SK-N-SH (cell line): ENCODE results near the gene CYP26C1. TPM values are rescaled to one million over a fixed set of nuclear protein-coding genes. Genes with fewer than 3 reads are reported as not detected.

Experiments used
- CTCF ChIA-PET: fragments of 300-600, 350-600 bp; formaldehyde crosslinking; extraction: SDS; loops from one replicate; lab custom pipeline; 2021; lab: Yijun Ruan, JAX
- POLR2A ChIA-PET: fragments of 350-600 bp; sonication (Branson Sonifier 250); formaldehyde crosslinking; extraction: SDS; loops from one replicate; lab custom pipeline; 2020; ENCODE audit warnings: antibody characterized with exemption, inconsistent platforms; lab: Yijun Ruan, JAX
- DNase-seq: peaks from one replicate; pipeline ENCODE4 v3.0.0; 2012
- H2AFZ ChIP-seq: fragments of 200-600 bp; sonication (generic); 2 replicates; pipeline ENCODE4 v1.8.1; 2016; ENCODE audit warnings: antibody characterized with exemption, mild to moderate bottlenecking, low read depth
- H3F3A ChIP-seq: fragments of 200-600 bp; sonication (generic); replicated peaks from 2 replicates; pipeline ENCODE3; 2016; ENCODE audit warnings: antibody characterized with exemption, mild to moderate bottlenecking; ENCODE audit not compliant: insufficient read depth
- H3K27ac ChIP-seq, 2 experiments: fragments of 200-500 bp in 1 of 2; fragments of 200-600 bp in 1 of 2; sonication (Bioruptor generic) in 1 of 2; sonication (generic), shearing (Covaris generic) in 1 of 2; 2 replicates each; pipeline versions ENCODE4 v1.5.1 to v1.6.1; 2014 to 2016; ENCODE audit warnings: low read depth in 2 of 2, inconsistent platforms in 1 of 2, low read length in 1 of 2, mild to moderate bottlenecking in 1 of 2, mixed read lengths in 1 of 2
- H3K27me3 ChIP-seq: fragments of 200-600 bp; sonication (generic), shearing (Covaris generic); 2 replicates; pipeline ENCODE4 v1.6.1; 2016; ENCODE audit warnings: mixed run types; ENCODE audit not compliant: insufficient read depth
- H3K36me3 ChIP-seq, 2 experiments: fragments of 200-500 bp in 1 of 2; fragments of 200-600 bp in 1 of 2; sonication (Bioruptor generic) in 1 of 2; sonication (generic) in 1 of 2; replicated peaks in 1 of 2; 2 replicates each; pipeline versions ENCODE3 to v1.5.1; 2014 to 2016; ENCODE audit warnings: low read length in 1 of 2, mild to moderate bottlenecking in 1 of 2; ENCODE audit not compliant: insufficient read depth in 2 of 2, control insufficient read depth in 1 of 2
- H3K4me1 ChIP-seq, 2 experiments: fragments of 200-500 bp in 1 of 2; fragments of 200-600 bp in 1 of 2; sonication (Bioruptor generic) in 1 of 2; sonication (generic), shearing (Covaris generic) in 1 of 2; 2 replicates each; pipeline versions ENCODE4 v1.5.1 to v1.6.1; 2014 to 2016; ENCODE audit warnings: low read depth in 1 of 2, low read length in 1 of 2, mixed run types in 1 of 2; ENCODE audit not compliant: insufficient read depth in 2 of 2, control insufficient read depth in 1 of 2
- H3K4me2 ChIP-seq: fragments of 200-600 bp; sonication (generic), shearing (Covaris generic); 2 replicates; pipeline ENCODE4 v1.6.1; 2017; ENCODE audit warnings: mixed run types
- H3K4me3 ChIP-seq, 2 experiments: fragments of 200-500 bp in 1 of 2; fragments of 200-600 bp in 1 of 2; sonication (Bioruptor generic) in 1 of 2; sonication (generic), shearing (Covaris generic) in 1 of 2; 2 replicates each; pipeline versions ENCODE4 v1.5.1 to v1.8.1; 2014 to 2016; ENCODE audit warnings: low read depth in 2 of 2, inconsistent platforms in 1 of 2, low read length in 1 of 2, mild to moderate bottlenecking in 1 of 2, mixed read lengths in 1 of 2, moderate library complexity in 1 of 2
- H3K79me2 ChIP-seq: fragments of 200-600 bp; sonication (generic); 2 replicates; pipeline ENCODE4 v1.8.1; 2017; ENCODE audit warnings: mild to moderate bottlenecking; ENCODE audit not compliant: insufficient read depth
- H3K9ac ChIP-seq: fragments of 200-600 bp; sonication (generic); 2 replicates; pipeline ENCODE4 v1.6.1; 2017; ENCODE audit warnings: mixed run types
- H3K9me2 ChIP-seq: fragments of 200-600 bp; sonication (generic); 2 replicates; pipeline ENCODE4 v1.6.1; 2017; ENCODE audit warnings: mixed run types
- H3K9me3 ChIP-seq: fragments of 200-600 bp; sonication (generic); 2 replicates; pipeline ENCODE4 v1.6.1; 2017; ENCODE audit warnings: mixed run types, mild to moderate bottlenecking, moderate library complexity
- H4K20me1 ChIP-seq: fragments of 200-600 bp; sonication (generic); 2 replicates; pipeline ENCODE4 v1.6.1; 2017; ENCODE audit warnings: mild to moderate bottlenecking, mixed run types; ENCODE audit not compliant: insufficient read depth
- EP300 ChIP-seq, 2 experiments: IDR thresholded peaks; 2 replicates each; pipeline versions ENCODE4 v1.4.0 to v1.6.1; 2012; ENCODE audit warnings: borderline replicate concordance in 1 of 2, low read depth in 1 of 2, low read length in 1 of 2
- FOSL2 ChIP-seq: IDR thresholded peaks from 2 replicates; pipeline ENCODE4 v1.4.0; 2012; ENCODE audit warnings: low read depth, mild to moderate bottlenecking, moderate library complexity, borderline replicate concordance
- GATA2 ChIP-seq: sonication (generic); formaldehyde crosslinking; IDR thresholded peaks from 2 replicates; pipeline ENCODE4 v1.5.0; 2020; ENCODE audit warnings: mild to moderate bottlenecking, missing genetic modification reagents
- IRF3 ChIP-seq: fragments of 150-350 bp; IDR thresholded peaks from 2 replicates; pipeline ENCODE4 v1.6.1; 2016; ENCODE audit warnings: mild to moderate bottlenecking, low read depth, low read length
- JUND ChIP-seq: IDR thresholded peaks from 2 replicates; pipeline ENCODE4 v1.4.0; 2012
- MEF2A ChIP-seq: IDR thresholded peaks from 2 replicates; pipeline ENCODE4 v1.4.0; 2012; ENCODE audit warnings: low read depth, borderline replicate concordance
- MXI1 ChIP-seq: IDR thresholded peaks from 2 replicates; pipeline ENCODE4 v1.6.1; 2012; ENCODE audit warnings: mild to moderate bottlenecking, low read depth, low read length, improper control_type of control experiment
- NRF1 ChIP-seq: IDR thresholded peaks from 2 replicates; pipeline ENCODE4 v1.6.1; 2012; ENCODE audit warnings: low read depth, mild to moderate bottlenecking, low read length
- POLR2AphosphoS5 ChIP-seq: IDR thresholded peaks from 2 replicates; pipeline ENCODE4 v1.6.1; 2012; ENCODE audit warnings: low read depth, low read length
- RCOR1 ChIP-seq: fragments of 150-350 bp; IDR thresholded peaks from 2 replicates; pipeline ENCODE4 v1.6.1; 2017; ENCODE audit warnings: antibody characterized with exemption, low read length
- REST ChIP-seq: IDR thresholded peaks from 2 replicates; pipeline ENCODE4 v1.6.1; 2012; ENCODE audit warnings: mild to moderate bottlenecking, low read depth, low read length, moderate library complexity
- SIN3A ChIP-seq: IDR thresholded peaks from 2 replicates; pipeline ENCODE4 v1.6.1; 2012; ENCODE audit warnings: low read depth, mild to moderate bottlenecking, low read length, moderate library complexity, borderline replicate concordance
- USF1 ChIP-seq: IDR thresholded peaks from 2 replicates; pipeline ENCODE4 v1.4.0; 2012; ENCODE audit warnings: low read depth, borderline replicate concordance
- USF2 ChIP-seq: fragments of 150-350 bp; IDR thresholded peaks from 2 replicates; pipeline ENCODE4 v1.6.1; 2017; ENCODE audit warnings: antibody characterized with exemption, low read length, low read depth, borderline replicate concordance
- YY1 ChIP-seq: IDR thresholded peaks from 2 replicates; pipeline ENCODE4 v1.4.0; 2012; ENCODE audit warnings: low read depth, mild to moderate bottlenecking
- ZBTB33 ChIP-seq: IDR thresholded peaks from 2 replicates; pipeline ENCODE4 v1.4.0; 2012; ENCODE audit warnings: low read depth, borderline replicate concordance
- WGBS: methylation state at CpG from one replicate; pipeline ENCODE4 v1.1.6; 2017; ENCODE audit warnings: low lambda C conversion rate; 5-methylcytosine and 5-hydroxymethylcytosine counted together
- polyA plus RNA-seq, 3 experiments: library from polyadenylated mRNA; depleted of rRNA; stranded (reverse); fragments of >200 nt; gene quantifications; 2 replicates each; pipeline ENCODE4 v1.2.3, GENCODE V29; 2012

Gene CYP26C1
- polyA plus RNA-seq, 1 of the 3 experiments (the other 2 are of a cell fraction), result not detected

GRCh38 chr10:93054486-93054885, 6.1 kb upstream of the CYP26C1 start:
- ChIA-PET CTCF (interaction anchor here (1.0 kb wide), 1 partner anchor 26 kb away, joined by 3 read pairs; no protein-coding TSS in a partner anchor), POLR2A (no interaction called here)
- no peak for DNase-seq
- Histone ChIP-seq H2AFZ (no peak overlapping the region), H3F3A (no peaks in the 10 kb centered on the region), H3K4me2 (no peak overlapping the region), H4K20me1 (no peaks in the 10 kb centered on the region), H3K79me2 (no peaks in the 10 kb centered on the region), H3K4me3 (no peak overlapping the region), H3K9me3 (no peaks in the 10 kb centered on the region), H3K9me2 (no peaks in the 10 kb centered on the region), H3K9ac (no peak overlapping the region), H3K27me3 (no peaks in the 10 kb centered on the region), H3K36me3 (no peaks in the 10 kb centered on the region), H3K4me1 (no peaks in the 10 kb centered on the region), H3K27ac (no peak overlapping the region)
- no peak for TF ChIP-seq NRF1
- no peak for TF ChIP-seq ZBTB33
- TF ChIP-seq GATA2, result no peak
- TF ChIP-seq MXI1, result no peak
- no peak for TF ChIP-seq FOSL2
- TF ChIP-seq USF2, result no peak
- no peak for TF ChIP-seq YY1
- TF ChIP-seq SIN3A, result no peak
- no peak for TF ChIP-seq IRF3
- no peak for TF ChIP-seq POLR2AphosphoS5
- TF ChIP-seq RCOR1, result no peak
- TF ChIP-seq MEF2A, result no peak
- no peak for TF ChIP-seq REST
- TF ChIP-seq JUND, result no peak
- no peak for TF ChIP-seq EP300 (IDR thresholded peaks at IDR 0.05; ENCODE audit: borderline replicate concordance in 1 of 2, low read depth in 1 of 2, low read length in 1 of 2)
- no peak for TF ChIP-seq USF1
- WGBS, result 95% methylated on average over 3 of the region's 3 CpGs
